Esophagus squamous epithelium (tissue), 4 donors: ENCODE results near the gene EPAS1.

Experiments used
- CTCF ChIP-seq, 6 experiments: fragments of 450-650 bp in 4 of 6; fragments of 200-600 bp in 2 of 6; sonication (generic) in 2 of 6; IDR thresholded peaks; one replicate each; pipeline ENCODE4 v1.5.1; 2016 to 2019; ENCODE audit warnings: antibody characterized with exemption in 6 of 6, mild to moderate bottlenecking in 4 of 6, moderate library complexity in 4 of 6
- POLR2A ChIP-seq, 4 donors: fragments of 450-650 bp; IDR thresholded peaks; one replicate each; pipeline ENCODE4 v1.6.1; 2017; ENCODE audit warnings: antibody characterized with exemption in 4 of 4, mild to moderate bottlenecking in 4 of 4, moderate library complexity in 3 of 4

GRCh38 chr2:46409756-46410155 lies 112.5 kb downstream of the EPAS1 start:
- TF ChIP-seq CTCF (IDR thresholded peaks at IDR 0.05) (no peak), POLR2A (IDR thresholded peaks at IDR 0.05) (no peak)
